Neural progenitor cell (in vitro differentiated cells): ENCODE data around the gene ACRBP. TPM values are rescaled to one million over a fixed set of nuclear protein-coding genes. Genes with fewer than 3 reads are reported as not detected.
"Not testable (repeated sequence)": the region's sequence is repeated elsewhere in the genome, so short reads cannot be mapped to it uniquely, and the experiment has no call there.

Experiments
- DNase-seq: peaks from one replicate; pipeline ENCODE4 v3.0.0-alpha.2; 2016; ENCODE audit warnings: low spot score
- H2AFZ ChIP-seq: fragments of 200-600 bp; sonication (generic); replicated peaks from 2 replicates; pipeline ENCODE4 v1.6.1; 2016; ENCODE audit warnings: antibody characterized with exemption
- H3F3A ChIP-seq: fragments of 200-600 bp; sonication (generic); 2 replicates; pipeline ENCODE4 v1.6.1; 2016; ENCODE audit warnings: antibody characterized with exemption, low read depth
- H3K27ac ChIP-seq: fragments of 200-600 bp; sonication (generic); 2 replicates; pipeline ENCODE4 v1.5.1; 2016; ENCODE audit warnings: mild to moderate bottlenecking
- H3K27me3 ChIP-seq: fragments of 200-600 bp; sonication (generic); 2 replicates; pipeline ENCODE4 v1.6.1; 2016; ENCODE audit warnings: mild to moderate bottlenecking, moderate library complexity
- H3K36me3 ChIP-seq: fragments of 200-600 bp; sonication (generic); 2 replicates; pipeline ENCODE4 v1.5.1; 2016
- H3K4me1 ChIP-seq: fragments of 200-600 bp; sonication (generic); 2 replicates; pipeline ENCODE4 v1.6.1; 2016; ENCODE audit warnings: mixed run types
- H3K4me2 ChIP-seq: fragments of 200-600 bp; sonication (generic); 2 replicates; pipeline ENCODE4 v1.6.1; 2016
- H3K4me3 ChIP-seq: fragments of 200-600 bp; sonication (generic); 2 replicates; pipeline ENCODE4 v1.5.1; 2016
- H3K79me2 ChIP-seq: fragments of 200-600 bp; sonication (generic); 2 replicates; pipeline ENCODE4 v1.6.1; 2016; ENCODE audit warnings: low read depth
- H3K9ac ChIP-seq: fragments of 200-600 bp; sonication (generic); 2 replicates; pipeline ENCODE4 v1.6.1; 2016
- H3K9me3 ChIP-seq: fragments of 200-600 bp; sonication (generic); 2 replicates; pipeline ENCODE4 v1.5.1; 2016; ENCODE audit warnings: low read depth
- H4K20me1 ChIP-seq: fragments of 200-600 bp; sonication (generic); 2 replicates; pipeline ENCODE4 v1.6.1; 2016; ENCODE audit warnings: low read depth
- H3K27ac Mint-ChIP-seq: 3 replicates; pipeline ENCODE4 v1.8.0; 2021; ENCODE audit warnings: mixed read lengths
- H3K27me3 Mint-ChIP-seq: 2 replicates; pipeline ENCODE4 v1.8.0; 2022; ENCODE audit warnings: low read depth, mild to moderate bottlenecking, inconsistent platforms, moderate library complexity, mixed read lengths; ENCODE audit not compliant: insufficient read depth
- H3K36me3 Mint-ChIP-seq: 3 replicates; pipeline ENCODE4 v1.8.0; 2021; ENCODE audit warnings: mixed read lengths
- H3K4me1 Mint-ChIP-seq: 3 replicates; pipeline ENCODE4 v1.8.0; 2021; ENCODE audit warnings: mixed read lengths
- H3K4me3 Mint-ChIP-seq: 3 replicates; pipeline ENCODE4 v1.8.0; 2021; ENCODE audit warnings: mild to moderate bottlenecking, moderate library complexity, mixed read lengths
- H3K9me3 Mint-ChIP-seq: 3 replicates; pipeline ENCODE4 v1.8.0; 2020; ENCODE audit warnings: mixed read lengths
- EZH2 ChIP-seq: fragments of 200-600 bp; sonication (generic); IDR thresholded peaks from 2 replicates; pipeline ENCODE4 v1.6.1; 2017; ENCODE audit warnings: antibody characterized with exemption, mild to moderate bottlenecking, moderate library complexity
- EZH2phosphoT487 ChIP-seq: fragments of 200-600 bp; sonication (generic); IDR thresholded peaks from 2 replicates; pipeline ENCODE4 v1.6.1; 2017; ENCODE audit warnings: antibody characterized with exemption
- total RNA-seq: library from RNA; depleted of rRNA; stranded (reverse); fragments of >200 nt; gene quantifications from 2 replicates; pipeline ENCODE4 v1.2.3, GENCODE V29; 2015; ENCODE audit warnings: low replicate concordance
- TF ChIP-seq, protein P1 (sequence below): fragments of 200-600 bp; sonication (generic); IDR thresholded peaks from 2 replicates; pipeline ENCODE4 v1.5.1; 2017; ENCODE audit warnings: antibody characterized with exemption, mild to moderate bottlenecking

Gene ACRBP
- total RNA-seq, 1 donor from 2014 or later = 2.7 TPM

DNA sequence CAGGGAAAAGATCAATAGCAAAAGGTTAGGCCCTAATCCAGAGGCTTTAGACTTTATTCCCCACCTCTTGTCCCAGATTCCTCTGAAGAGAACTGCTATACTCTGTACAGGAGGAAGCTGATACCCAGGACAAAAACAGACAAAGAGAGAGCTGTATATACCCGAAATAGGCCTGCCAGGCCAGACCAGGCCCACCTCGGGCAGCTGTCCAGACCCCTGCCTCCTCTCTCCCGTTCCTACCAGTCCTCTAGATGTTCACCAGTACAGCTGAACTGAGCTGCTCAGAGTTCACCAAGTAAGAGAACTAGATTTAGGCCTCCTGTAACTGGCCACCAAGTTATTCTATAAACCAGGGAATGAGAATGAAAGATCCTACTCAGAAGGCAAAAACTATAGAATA, 44.7 kb downstream of the ACRBP start:
- H3K79me2 ChIP-seq = peaks cover 74% of the 10 kb centered on the region
- no peak for DNase-seq
- H3F3A ChIP-seq = peaks cover 14% of the 10 kb centered on the region
- TF ChIP-seq EZH2 = no peak
- peak overlapping the region; percentile 84 for H3K4me2 ChIP-seq
- H3K36me3 ChIP-seq = peaks cover 14% of the 10 kb centered on the region
- Mint-ChIP-seq H3K4me3 (peak overlapping the region; percentile 54), H3K27me3 (peaks cover 5% of the 10 kb centered on the region), H3K36me3 (peaks cover 52% of the 10 kb centered on the region), H3K4me1 (peaks cover 29% of the 10 kb centered on the region), H3K27ac (no peak overlapping the region), H3K9me3 (no peaks in the 10 kb centered on the region)
- H3K27ac ChIP-seq = peak overlapping the region; percentile 13
- H3K4me3 ChIP-seq = no peak overlapping the region
- no peaks in the 10 kb centered on the region for H3K27me3 ChIP-seq
- H2AFZ ChIP-seq = no peak overlapping the region
- peaks cover 28% of the 10 kb centered on the region for H3K4me1 ChIP-seq
- H3K9me3 ChIP-seq = no peaks in the 10 kb centered on the region
- H3K9ac ChIP-seq = peak overlapping the region; percentile 11
- peaks cover 58% of the 10 kb centered on the region for H4K20me1 ChIP-seq

DNA sequence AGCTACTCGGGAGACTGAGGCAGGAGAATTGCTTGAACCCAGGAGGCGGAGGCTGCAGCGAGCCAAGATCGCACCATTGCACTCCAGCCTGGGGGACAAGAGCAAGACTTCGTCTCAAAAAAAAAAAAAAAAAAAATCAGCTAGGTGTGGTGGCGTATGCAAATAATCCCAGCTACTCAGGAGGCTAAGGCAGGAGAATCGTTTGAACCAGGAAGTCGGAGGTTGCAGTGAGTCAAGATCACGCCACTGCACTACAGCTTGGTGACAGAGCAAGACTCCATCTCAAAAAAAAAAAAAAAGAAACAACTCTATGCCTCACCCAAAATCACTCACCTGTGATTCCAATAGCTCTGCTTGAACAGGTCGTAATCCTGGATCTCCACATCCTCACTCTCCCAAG, 51.6 kb downstream of the ACRBP start:
- not testable (repeated sequence) for H3K4me2 ChIP-seq, H3K9me3 ChIP-seq, H3K27me3 Mint-ChIP-seq, H3K4me1 Mint-ChIP-seq, H3K27me3 ChIP-seq, H3K4me3 Mint-ChIP-seq, H3K9me3 Mint-ChIP-seq, H3K9ac ChIP-seq, H3K4me3 ChIP-seq, DNase-seq, H2AFZ ChIP-seq, H3K27ac ChIP-seq, H3K27ac Mint-ChIP-seq, H3K4me1 ChIP-seq
- peaks cover 64% of the 10 kb centered on the region for H3K36me3 Mint-ChIP-seq
- H4K20me1 ChIP-seq = peaks cover 18% of the 10 kb centered on the region
- H3K36me3 ChIP-seq = peaks cover 13% of the 10 kb centered on the region
- peaks cover 12% of the 10 kb centered on the region for H3K79me2 ChIP-seq
- H3F3A ChIP-seq = peaks cover 13% of the 10 kb centered on the region

DNA sequence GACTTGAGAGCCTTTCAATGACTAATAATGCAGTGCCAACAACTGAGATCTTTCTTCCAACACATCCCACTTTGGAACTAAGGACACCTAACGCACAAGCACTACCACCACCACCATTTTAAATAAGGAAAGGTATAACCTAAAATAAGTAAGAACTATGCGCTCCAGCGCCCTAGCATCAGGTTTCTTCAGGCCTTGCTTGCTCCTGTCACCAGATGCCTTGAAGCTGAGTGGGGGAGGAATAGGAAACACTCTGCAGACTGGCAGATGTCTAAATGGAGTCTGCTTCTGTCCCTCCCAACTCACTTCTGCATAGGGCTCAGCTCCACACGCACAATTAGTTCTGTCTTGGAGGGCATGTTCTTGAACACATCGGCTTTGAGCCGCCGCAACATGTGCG, 55.1 kb downstream of the ACRBP start:
- Histone ChIP-seq H3K27ac (no peak overlapping the region), H2AFZ (no peak overlapping the region), H3K4me2 (no peak overlapping the region), H3K9me3 (no peaks in the 10 kb centered on the region), H3K4me1 (no peaks in the 10 kb centered on the region), H3K79me2 (no peaks in the 10 kb centered on the region), H4K20me1 (peaks cover 24% of the 10 kb centered on the region), H3K4me3 (no peak overlapping the region), H3K9ac (no peak overlapping the region), H3F3A (peaks cover 13% of the 10 kb centered on the region), H3K27me3 (no peaks in the 10 kb centered on the region), H3K36me3 (peaks cover 25% of the 10 kb centered on the region)
- DNase-seq = no peak
- no peaks in the 10 kb centered on the region for H3K9me3 Mint-ChIP-seq
- no peak overlapping the region for H3K27ac Mint-ChIP-seq
- H3K4me1 Mint-ChIP-seq = no peaks in the 10 kb centered on the region
- no peak overlapping the region for H3K4me3 Mint-ChIP-seq
- peaks cover 53% of the 10 kb centered on the region for H3K36me3 Mint-ChIP-seq
- peaks cover 5% of the 10 kb centered on the region for H3K27me3 Mint-ChIP-seq
- TF ChIP-seq EZH2 (no peak), EZH2phosphoT487 (no peak)
- TF ChIP-seq, protein P1, sequence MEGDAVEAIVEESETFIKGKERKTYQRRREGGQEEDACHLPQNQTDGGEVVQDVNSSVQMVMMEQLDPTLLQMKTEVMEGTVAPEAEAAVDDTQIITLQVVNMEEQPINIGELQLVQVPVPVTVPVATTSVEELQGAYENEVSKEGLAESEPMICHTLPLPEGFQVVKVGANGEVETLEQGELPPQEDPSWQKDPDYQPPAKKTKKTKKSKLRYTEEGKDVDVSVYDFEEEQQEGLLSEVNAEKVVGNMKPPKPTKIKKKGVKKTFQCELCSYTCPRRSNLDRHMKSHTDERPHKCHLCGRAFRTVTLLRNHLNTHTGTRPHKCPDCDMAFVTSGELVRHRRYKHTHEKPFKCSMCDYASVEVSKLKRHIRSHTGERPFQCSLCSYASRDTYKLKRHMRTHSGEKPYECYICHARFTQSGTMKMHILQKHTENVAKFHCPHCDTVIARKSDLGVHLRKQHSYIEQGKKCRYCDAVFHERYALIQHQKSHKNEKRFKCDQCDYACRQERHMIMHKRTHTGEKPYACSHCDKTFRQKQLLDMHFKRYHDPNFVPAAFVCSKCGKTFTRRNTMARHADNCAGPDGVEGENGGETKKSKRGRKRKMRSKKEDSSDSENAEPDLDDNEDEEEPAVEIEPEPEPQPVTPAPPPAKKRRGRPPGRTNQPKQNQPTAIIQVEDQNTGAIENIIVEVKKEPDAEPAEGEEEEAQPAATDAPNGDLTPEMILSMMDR = no peak

Other genes starting within 250 kb of the ACRBP start
- gene CD27, start 202.5 kb downstream of the ACRBP start, total RNA-seq = 0.43 TPM in 1 of 2 replicates, not detected in the other
- 0.56 TPM in 1 of 2 replicates, not detected in the other for gene TAPBPL, start 195.4 kb downstream of the ACRBP start, total RNA-seq
- 14.3 and 23.1 TPM in 2 replicates for gene VAMP1, start 176.8 kb downstream of the ACRBP start, total RNA-seq
- gene MRPL51, start 154.2 kb downstream of the ACRBP start, total RNA-seq = 95.2 and 143 TPM in 2 replicates
- gene NCAPD2, start 153.3 kb downstream of the ACRBP start, total RNA-seq = 113 and 120 TPM in 2 replicates
- gene GAPDH, start 112.9 kb downstream of the ACRBP start, total RNA-seq = 3,866 and 6,177 TPM in 2 replicates
- 9.9 and 21.1 TPM in 2 replicates for gene IFFO1, start 91.4 kb downstream of the ACRBP start, total RNA-seq
- 43.8 and 47.8 TPM in 2 replicates for gene NOP2, start 79.1 kb downstream of the ACRBP start, total RNA-seq
- gene CHD4, start 40.1 kb downstream of the ACRBP start, total RNA-seq = 381 and 412 TPM in 2 replicates
- 0.04 and 0.22 TPM in 2 replicates for gene LPAR5, start 11.5 kb downstream of the ACRBP start, total RNA-seq
- 101 and 135 TPM in 2 replicates for gene ING4, start 15.7 kb upstream of the ACRBP start, total RNA-seq
- 38.0 and 52.0 TPM in 2 replicates for gene ZNF384, start 41.9 kb upstream of the ACRBP start, total RNA-seq
- gene PIANP, start 53.4 kb upstream of the ACRBP start, total RNA-seq = 0.32 and 1.7 TPM in 2 replicates
- gene COPS7A, start 76.6 kb upstream of the ACRBP start, total RNA-seq = 24.5 and 41.8 TPM in 2 replicates
- 120 and 164 TPM in 2 replicates for gene MLF2, start 105.7 kb upstream of the ACRBP start, total RNA-seq
- gene PTMS, start 118.9 kb upstream of the ACRBP start, total RNA-seq = 134 and 608 TPM in 2 replicates
- 0.45 and 2.9 TPM in 2 replicates for gene LAG3, start 125.1 kb upstream of the ACRBP start, total RNA-seq
- gene CD4, start 142.1 kb upstream of the ACRBP start, total RNA-seq = 2.0 and 2.5 TPM in 2 replicates
- gene GPR162, start 174.4 kb upstream of the ACRBP start, total RNA-seq = 10.0 and 27.6 TPM in 2 replicates
- gene P3H3, start 181.0 kb upstream of the ACRBP start, total RNA-seq = 14.1 and 52.6 TPM in 2 replicates
- gene GNB3, start 193.5 kb upstream of the ACRBP start, total RNA-seq = 2.7 and 7.6 TPM in 2 replicates
- 62.1 and 73.5 TPM in 2 replicates for gene CDCA3, start 203.9 kb upstream of the ACRBP start, total RNA-seq
- gene USP5, start 204.7 kb upstream of the ACRBP start, total RNA-seq = 60.9 and 101 TPM in 2 replicates
- gene TPI1, start 220.1 kb upstream of the ACRBP start, total RNA-seq = 1,038 and 1,695 TPM in 2 replicates
- gene SPSB2, start 225.9 kb upstream of the ACRBP start, total RNA-seq = 0.65 and 6.6 TPM in 2 replicates